H9 (cell line): ENCODE results near the gene CACNB4. TPM values are rescaled to one million over a fixed set of nuclear protein-coding genes. Genes with fewer than 3 reads are reported as not detected.

Experiments
- DNase-seq: peaks from one replicate; pipeline ENCODE4 v3.0.0-alpha.2; 2017
- H2AFZ ChIP-seq: one replicate; pipeline ENCODE4 v1.6.1; 2013; ENCODE audit warnings: mild to moderate bottlenecking, low read length, control low read depth, moderate library complexity
- H2AK5ac ChIP-seq: 2 replicates; pipeline ENCODE4 v1.6.1; 2013; ENCODE audit warnings: low read length, control low read depth, mixed read lengths; ENCODE audit not compliant: insufficient read length
- H2BK120ac ChIP-seq: one replicate; pipeline ENCODE4 v1.6.1; 2013; ENCODE audit warnings: low read depth, mild to moderate bottlenecking, low read length, control low read depth, inconsistent platforms; ENCODE audit not compliant: poor library complexity, severe bottlenecking
- H2BK12ac ChIP-seq: 2 replicates; pipeline ENCODE4 v1.6.1; 2013; ENCODE audit warnings: low read length, control low read depth, mixed read lengths, low read depth; ENCODE audit not compliant: insufficient read length
- H2BK15ac ChIP-seq: 2 replicates; pipeline ENCODE4 v1.6.1; 2013; ENCODE audit warnings: low read depth, low read length, control low read depth
- H2BK20ac ChIP-seq: one replicate; pipeline ENCODE4 v1.6.1; 2013; ENCODE audit warnings: low read depth, mild to moderate bottlenecking, low read length, control low read depth, inconsistent platforms; ENCODE audit not compliant: poor library complexity, severe bottlenecking
- H2BK5ac ChIP-seq: 2 replicates; pipeline ENCODE4 v1.6.1; 2013; ENCODE audit warnings: low read length, control low read depth, mixed read lengths; ENCODE audit not compliant: insufficient read length
- H3K14ac ChIP-seq: 2 replicates; pipeline ENCODE4 v1.6.1; 2013; ENCODE audit warnings: low read length, control low read depth; ENCODE audit not compliant: insufficient read depth
- H3K18ac ChIP-seq: 2 replicates; pipeline ENCODE4 v1.6.1; 2013; ENCODE audit warnings: low read depth, mild to moderate bottlenecking, mixed read lengths, low read length, control low read depth; ENCODE audit not compliant: insufficient read length
- H3K23ac ChIP-seq: 2 replicates; pipeline ENCODE4 v1.6.1; 2013; ENCODE audit warnings: low read length, control low read depth, mixed read lengths, low read depth; ENCODE audit not compliant: insufficient read length
- H3K23me2 ChIP-seq: 2 replicates; pipeline ENCODE4 v1.6.1; 2013; ENCODE audit warnings: low read depth, mild to moderate bottlenecking, mixed read lengths, low read length, control low read depth; ENCODE audit not compliant: insufficient read length, poor library complexity, severe bottlenecking
- H3K27ac ChIP-seq: 2 replicates; pipeline ENCODE4 v1.5.1; 2013; ENCODE audit warnings: low read length, control low read depth, mixed read lengths, low read depth; ENCODE audit not compliant: insufficient read length
- H3K27me3 ChIP-seq: 2 replicates; pipeline ENCODE4 v1.6.1; 2013; ENCODE audit warnings: low read length, control low read depth, inconsistent platforms; ENCODE audit not compliant: insufficient read depth
- H3K4ac ChIP-seq: 2 replicates; pipeline ENCODE4 v1.6.1; 2013; ENCODE audit warnings: low read depth, mild to moderate bottlenecking, control low read depth, inconsistent platforms, low read length, moderate library complexity
- H3K4me1 ChIP-seq: 2 replicates; pipeline ENCODE4 v1.6.1; 2013; ENCODE audit warnings: low read length, control low read depth, inconsistent platforms; ENCODE audit not compliant: insufficient read depth
- H3K4me2 ChIP-seq: 2 replicates; pipeline ENCODE4 v1.6.1; 2013; ENCODE audit warnings: low read length, control low read depth, mixed read lengths; ENCODE audit not compliant: insufficient read length, insufficient read depth
- H3K56ac ChIP-seq: 2 replicates; pipeline ENCODE4 v1.6.1; 2013; ENCODE audit warnings: low read depth, mild to moderate bottlenecking, mixed read lengths, low read length, control low read depth; ENCODE audit not compliant: insufficient read length
- H3K79me1 ChIP-seq: 2 replicates; pipeline ENCODE4 v1.6.1; 2013; ENCODE audit warnings: low read depth, mild to moderate bottlenecking, moderate library complexity, low read length, control low read depth, inconsistent platforms; ENCODE audit not compliant: insufficient read depth, poor library complexity, severe bottlenecking
- H3K79me2 ChIP-seq: 2 replicates; pipeline ENCODE4 v1.6.1; 2013; ENCODE audit warnings: low read length, control low read depth, inconsistent platforms; ENCODE audit not compliant: insufficient read depth
- H3K9ac ChIP-seq: 2 replicates; pipeline ENCODE4 v1.6.1; 2013; ENCODE audit warnings: low read length, control low read depth, mixed read lengths; ENCODE audit not compliant: insufficient read length; ENCODE audit errors: extremely low read depth
- H3K9me3 ChIP-seq: one replicate; pipeline ENCODE4 v1.6.1; 2013; ENCODE audit warnings: low read depth, low read length, inconsistent platforms; ENCODE audit not compliant: control insufficient read depth
- H3T11ph ChIP-seq: one replicate; pipeline ENCODE4 v1.6.1; 2013; ENCODE audit warnings: mild to moderate bottlenecking, low read length, control low read depth, inconsistent platforms
- H4K20me1 ChIP-seq: one replicate; pipeline ENCODE4 v1.6.1; 2013; ENCODE audit not compliant: control insufficient read depth, insufficient read length, insufficient read depth
- H4K5ac ChIP-seq: 2 replicates; pipeline ENCODE4 v1.6.1; 2013; ENCODE audit warnings: low read depth, mild to moderate bottlenecking, mixed read lengths, low read length, control low read depth; ENCODE audit not compliant: insufficient read length
- H4K8ac ChIP-seq: replicated peaks from 2 replicates; pipeline ENCODE4 v1.6.1; 2013; ENCODE audit warnings: low read length, control low read depth, mixed read lengths, low read depth; ENCODE audit not compliant: insufficient read length
- H4K91ac ChIP-seq: 2 replicates; pipeline ENCODE4 v1.6.1; 2013; ENCODE audit warnings: low read depth, mild to moderate bottlenecking, moderate library complexity, mixed read lengths, low read length, control low read depth; ENCODE audit not compliant: insufficient read length
- H3K27ac Mint-ChIP-seq, 3 experiments: 2 replicates in 2 of 3; 3 replicates in 1 of 3; pipeline ENCODE4 v1.8.0; 2020 to 2021; ENCODE audit warnings: mixed read lengths in 3 of 3, mild to moderate bottlenecking in 1 of 3, moderate library complexity in 1 of 3
- H3K27me3 Mint-ChIP-seq: 2 replicates; pipeline ENCODE4 v1.8.0; 2021; ENCODE audit warnings: low read depth, mild to moderate bottlenecking, moderate library complexity, mixed read lengths
- H3K36me3 Mint-ChIP-seq, 3 experiments: 2 replicates in 2 of 3; 3 replicates in 1 of 3; pipeline ENCODE4 v1.8.0; 2020 to 2021; ENCODE audit warnings: low read depth in 3 of 3, mixed read lengths in 3 of 3; ENCODE audit not compliant: insufficient read depth in 1 of 3
- H3K4me1 Mint-ChIP-seq, 2 experiments: 2 replicates each; pipeline ENCODE4 v1.8.0; 2020; ENCODE audit warnings: mixed read lengths in 2 of 2
- H3K4me3 Mint-ChIP-seq, 2 experiments: 2 replicates in 1 of 2; 3 replicates in 1 of 2; pipeline ENCODE4 v1.8.0; 2020 to 2021; ENCODE audit warnings: mild to moderate bottlenecking in 2 of 2, mixed read lengths in 2 of 2, moderate library complexity in 1 of 2
- H3K9me3 Mint-ChIP-seq, 2 experiments: 2 replicates in 1 of 2; 3 replicates in 1 of 2; pipeline ENCODE4 v1.8.0; 2020; ENCODE audit warnings: mild to moderate bottlenecking in 2 of 2, mixed read lengths in 2 of 2, moderate library complexity in 1 of 2
- CTCF ChIP-seq: fragments of 200-600 bp; sonication (generic); conservative IDR thresholded peaks from 3 replicates; pipeline ENCODE4 v1.8.0; 2021; ENCODE audit warnings: antibody characterized with exemption, mild to moderate bottlenecking
- WGBS: extraction: QIAGEN DNeasy Blood & Tissue Kit; methylation state at CpG from one replicate; pipeline ENCODE4 v1.1.7; 2013; ENCODE audit warnings: missing lambda C conversion rate, low lambda C conversion rate, mixed read lengths; ENCODE audit not compliant: insufficient read length; ENCODE audit errors: extremely low coverage; 5-methylcytosine and 5-hydroxymethylcytosine counted together
- total RNA-seq: library from RNA; stranded (reverse); gene quantifications from 2 replicates; pipeline ENCODE4 v1.2.1, GENCODE V29; 2021

The CACNB4 gene
- total RNA-seq, 1 experiment from 2014 or later: 1.4 TPM

DNA sequence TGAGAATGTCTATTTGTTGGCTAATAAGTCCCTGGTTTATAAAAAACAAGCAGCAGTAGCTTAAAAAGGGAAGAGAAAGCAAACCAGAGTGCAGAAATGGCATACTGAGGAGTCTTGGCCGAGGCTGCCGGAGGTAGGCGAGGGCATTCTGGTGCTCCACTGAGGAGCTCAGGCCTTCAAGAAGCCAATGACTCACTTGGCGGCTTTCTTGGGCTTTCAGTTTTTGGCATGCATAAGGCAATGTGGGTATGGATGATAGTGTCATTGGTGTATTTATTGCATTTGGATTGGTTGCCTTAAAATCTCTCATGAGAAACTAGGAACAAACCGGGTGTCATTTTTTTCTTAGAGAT lies 151.1 kb downstream of the CACNB4 start:
- WGBS: no CpG with 5 or more reads among the region's 5 CpGs
- Histone ChIP-seq H4K20me1 (no peaks in the 10 kb centered on the region), H2BK5ac (no peak overlapping the region), H3K79me2 (no peaks in the 10 kb centered on the region), H2BK20ac (no peak overlapping the region), H3K14ac (no peak overlapping the region), H2BK15ac (no peak overlapping the region), H3K18ac (no peak overlapping the region), H3K27ac (no peak overlapping the region), H3K23ac (no peak overlapping the region), H3K4me2 (peak overlapping the region; percentile 29), H2BK120ac (no peak overlapping the region), H3K4me1 (peaks cover 2% of the 10 kb centered on the region; the same call in 1 of the 2 replicates), H2AK5ac (no peak overlapping the region), H2AFZ (no peak overlapping the region), H3K27me3 (no peaks in the 10 kb centered on the region), H3K56ac (no peak overlapping the region), H3K9ac (no peak overlapping the region), H4K5ac (no peak overlapping the region), H3T11ph (no peak overlapping the region), H3K79me1 (no peaks in the 10 kb centered on the region), H3K9me3 (no peaks in the 10 kb centered on the region), H4K91ac (no peak overlapping the region), H4K8ac (no peak overlapping the region), H3K4ac (no peak overlapping the region), H3K23me2 (no peaks in the 10 kb centered on the region), H2BK12ac (no peak overlapping the region)
- Mint-ChIP-seq H3K27me3 (peaks cover 2% of the 10 kb centered on the region; the same call in 1 of the 2 replicates), H3K36me3 (peaks cover 4 to 8% (median 8%) of the 10 kb centered on the region in 3 experiments), H3K4me3 (peak overlapping the region; percentile 44 to 57; a peak in 3 of 5 replicates), H3K9me3 (peaks cover 4 to 10% of the 10 kb centered on the region in 2 experiments), H3K4me1 (peaks cover 12 to 18% of the 10 kb centered on the region in 2 experiments), H3K27ac (peak overlapping the region in 1 of 3 experiments; percentile 84; a peak in 1 of 7 replicates)
- no peak for DNase-seq
- TF ChIP-seq CTCF: no peak
